Fibroblast of the aortic adventitia (primary cell): ENCODE results near the gene SOCS1. TPM values are rescaled to one million over a fixed set of nuclear protein-coding genes. Genes with fewer than 3 reads are reported as not detected.
"Not testable (repeated sequence)": the region's sequence is repeated elsewhere in the genome, so short reads cannot be mapped to it uniquely, and the experiment has no call there.

Experiments
- DNase-seq: peaks from one replicate; pipeline ENCODE4 v3.0.0-alpha.2; 2010; ENCODE audit warnings: low read depth
- H3K4me3 ChIP-seq: 2 replicates; pipeline ENCODE4 v1.5.1; 2011; ENCODE audit warnings: low read depth, mild to moderate bottlenecking, control low read depth, low read length, moderate library complexity
- CTCF ChIP-seq: IDR thresholded peaks from 2 replicates; pipeline ENCODE4 v1.5.1; 2011; ENCODE audit warnings: mild to moderate bottlenecking, low read length, control low read depth, inconsistent platforms; ENCODE audit not compliant: insufficient read depth
- total RNA-seq: library from RNA; depleted of rRNA; stranded (reverse); fragments of >200 nt; gene quantifications from 2 replicates; pipeline ENCODE4 v1.2.3, GENCODE V29; 2012; ENCODE audit warnings: low replicate concordance

SOCS1 gene
- 3.3 and 5.6 TPM in 2 replicates for total RNA-seq

- peak; percentile 66 for TF ChIP-seq CTCF
- peak; percentile 82 for DNase-seq
- peak within 1 kb of the TSS; percentile 79 for H3K4me3 ChIP-seq
Observed at GRCh38 chr16:11255737-11256660, at the start of gene SOCS1. TSS of gene SOCS1 (minus strand) at chr16:11256204. CDS start at chr16:11255478, 726 bp downstream.

- no peak overlapping the region for H3K4me3 ChIP-seq
- peak; percentile 53 for DNase-seq
- no peak for TF ChIP-seq CTCF
Observed at GRCh38 chr16:11303405-11304138, 47.6 kb upstream of the SOCS1 start.

- no peak for DNase-seq
- no peak for TF ChIP-seq CTCF
- H3K4me3 ChIP-seq, result no peak overlapping the region
Observed at GRCh38 chr16:11302977-11303376, 47.0 kb upstream of the SOCS1 start.

- no peak for TF ChIP-seq CTCF
- H3K4me3 ChIP-seq, result no peak overlapping the region
- peak; percentile 33 for DNase-seq
Observed at GRCh38 chr16:11301645-11302501, 45.9 kb upstream of the SOCS1 start.

GRCh38 chr16:11300560-11300892 lies 44.5 kb upstream of the SOCS1 start:
- no peak for TF ChIP-seq CTCF
- no peak for DNase-seq
- H3K4me3 ChIP-seq, result no peak overlapping the region

GRCh38 chr16:11299865-11300559 lies 44.0 kb upstream of the SOCS1 start:
- TF ChIP-seq CTCF, result no peak
- no peak for DNase-seq
- H3K4me3 ChIP-seq, result no peak overlapping the region

- not testable (repeated sequence) for DNase-seq, H3K4me3 ChIP-seq
Observed at GRCh38 chr16:11298950-11299547, 43.0 kb upstream of the SOCS1 start.
